Measurements from ENCODE around the gene RALGAPA2. TPM values are rescaled to one million over a fixed set of nuclear protein-coding genes. Genes with fewer than 3 reads are reported as not detected.

The RALGAPA2 gene
- total RNA-seq, 2 experiments from 2014 or later: 21.8 to 22.8 TPM

- Mint-ChIP-seq H3K27ac (no peak overlapping the region), H3K4me3 (no peak overlapping the region), H3K4me1 (ENCODE audit: low read depth) (no peaks in the 10 kb centered on the region), H3K36me3 (ENCODE audit: low read depth) (no peaks in the 10 kb centered on the region), H3K27me3 (ENCODE audit: low read depth) (no peaks in the 10 kb centered on the region), H3K9me3 (ENCODE audit: insufficient read depth) (no peaks in the 10 kb centered on the region)
- DNase-seq: no peak
- CTCF ChIA-PET: no interaction called here
- POLR2A ChIA-PET: no interaction called here
- ATAC-seq: no peak
Measured at GRCh38 chr20:20425823-20426654, 286.4 kb downstream of the RALGAPA2 start.

- Mint-ChIP-seq H3K27ac (no peak overlapping the region), H3K4me1 (ENCODE audit: low read depth) (no peaks in the 10 kb centered on the region), H3K4me3 (no peak overlapping the region), H3K27me3 (ENCODE audit: low read depth) (no peaks in the 10 kb centered on the region), H3K36me3 (ENCODE audit: low read depth) (no peaks in the 10 kb centered on the region), H3K9me3 (ENCODE audit: insufficient read depth) (no peaks in the 10 kb centered on the region)
- ATAC-seq (no peak), DNase-seq (no peak)
- ChIA-PET POLR2A (no interaction called here), CTCF (no interaction called here)
Measured at GRCh38 chr20:20423117-20423516, 289.3 kb downstream of the RALGAPA2 start.

- CTCF ChIA-PET: no interaction called here
- DNase-seq (no peak), ATAC-seq (no peak)
- Mint-ChIP-seq H3K27ac (no peak overlapping the region), H3K27me3 (ENCODE audit: low read depth) (no peaks in the 10 kb centered on the region), H3K36me3 (ENCODE audit: low read depth) (no peaks in the 10 kb centered on the region), H3K4me3 (no peak overlapping the region), H3K4me1 (ENCODE audit: low read depth) (no peaks in the 10 kb centered on the region), H3K9me3 (ENCODE audit: insufficient read depth) (no peaks in the 10 kb centered on the region)
- POLR2A ChIA-PET: no interaction called here
Measured at GRCh38 chr20:20417876-20418676, 294.4 kb downstream of the RALGAPA2 start.

GRCh38 chr20:20415321-20415720, 297.1 kb downstream of the RALGAPA2 start:
- Mint-ChIP-seq H3K9me3 (ENCODE audit: insufficient read depth) (no peaks in the 10 kb centered on the region), H3K27me3 (ENCODE audit: low read depth) (no peaks in the 10 kb centered on the region), H3K36me3 (ENCODE audit: low read depth) (no peaks in the 10 kb centered on the region), H3K4me3 (no peak overlapping the region), H3K4me1 (ENCODE audit: low read depth) (no peaks in the 10 kb centered on the region), H3K27ac (no peak overlapping the region)
- no peak for DNase-seq
- CTCF ChIA-PET: no interaction called here
- POLR2A ChIA-PET: no interaction called here
- no peak for ATAC-seq

GRCh38 chr20:20414640-20415220, 297.7 kb downstream of the RALGAPA2 start:
- Mint-ChIP-seq H3K27me3 (ENCODE audit: low read depth) (no peaks in the 10 kb centered on the region), H3K9me3 (ENCODE audit: insufficient read depth) (no peaks in the 10 kb centered on the region), H3K4me3 (no peak overlapping the region), H3K27ac (no peak overlapping the region), H3K4me1 (ENCODE audit: low read depth) (no peaks in the 10 kb centered on the region), H3K36me3 (ENCODE audit: low read depth) (no peaks in the 10 kb centered on the region)
- ATAC-seq: no peak
- POLR2A ChIA-PET: no interaction called here
- no peak for DNase-seq
- CTCF ChIA-PET: no interaction called here

- no peak for ATAC-seq
- DNase-seq: no peak
- H3K4me1 Mint-ChIP-seq (ENCODE audit: low read depth): no peaks in the 10 kb centered on the region
- CTCF ChIA-PET: no interaction called here
- no peak overlapping the region for H3K4me3 Mint-ChIP-seq
- H3K27ac Mint-ChIP-seq: no peak overlapping the region
- no peaks in the 10 kb centered on the region for H3K36me3 Mint-ChIP-seq (ENCODE audit: low read depth)
- no peaks in the 10 kb centered on the region for H3K9me3 Mint-ChIP-seq (ENCODE audit: insufficient read depth)
- POLR2A ChIA-PET: no interaction called here
- H3K27me3 Mint-ChIP-seq (ENCODE audit: low read depth): no peaks in the 10 kb centered on the region
Measured at GRCh38 chr20:20413810-20414281, 298.6 kb downstream of the RALGAPA2 start.

GRCh38 chr20:20412750-20413149, 299.7 kb downstream of the RALGAPA2 start:
- Mint-ChIP-seq H3K36me3 (ENCODE audit: low read depth) (no peaks in the 10 kb centered on the region), H3K4me1 (ENCODE audit: low read depth) (no peaks in the 10 kb centered on the region), H3K27me3 (ENCODE audit: low read depth) (no peaks in the 10 kb centered on the region), H3K9me3 (ENCODE audit: insufficient read depth) (no peaks in the 10 kb centered on the region), H3K27ac (no peak overlapping the region), H3K4me3 (no peak overlapping the region)
- ChIA-PET CTCF (no interaction called here), POLR2A (no interaction called here)
- DNase-seq (no peak), ATAC-seq (no peak)

GRCh38 chr20:20411836-20412235, 300.6 kb downstream of the RALGAPA2 start:
- H3K9me3 Mint-ChIP-seq (ENCODE audit: insufficient read depth): no peaks in the 10 kb centered on the region
- ChIA-PET CTCF (no interaction called here), POLR2A (no interaction called here)
- no peaks in the 10 kb centered on the region for H3K36me3 Mint-ChIP-seq (ENCODE audit: low read depth)
- no peak overlapping the region for H3K4me3 Mint-ChIP-seq
- no peaks in the 10 kb centered on the region for H3K27me3 Mint-ChIP-seq (ENCODE audit: low read depth)
- H3K4me1 Mint-ChIP-seq (ENCODE audit: low read depth): no peaks in the 10 kb centered on the region
- ATAC-seq (no peak), DNase-seq (no peak)
- H3K27ac Mint-ChIP-seq: no peak overlapping the region

GRCh38 chr20:20411402-20411801, 301.0 kb downstream of the RALGAPA2 start:
- no peaks in the 10 kb centered on the region for H3K9me3 Mint-ChIP-seq (ENCODE audit: insufficient read depth)
- H3K4me1 Mint-ChIP-seq (ENCODE audit: low read depth): no peaks in the 10 kb centered on the region
- ATAC-seq: no peak
- H3K4me3 Mint-ChIP-seq: no peak overlapping the region
- H3K27me3 Mint-ChIP-seq (ENCODE audit: low read depth): no peaks in the 10 kb centered on the region
- POLR2A ChIA-PET: no interaction called here
- DNase-seq: no peak
- H3K27ac Mint-ChIP-seq: no peak overlapping the region
- H3K36me3 Mint-ChIP-seq (ENCODE audit: low read depth): no peaks in the 10 kb centered on the region
- CTCF ChIA-PET: no interaction called here

- no peak for ATAC-seq
- CTCF ChIA-PET: no interaction called here
Measured at GRCh38 chr20:20410678-20411077, 301.8 kb downstream of the RALGAPA2 start.

GRCh38 chr20:20409331-20409730, 303.1 kb downstream of the RALGAPA2 start:
- Mint-ChIP-seq H3K27ac (no peak overlapping the region), H3K9me3 (ENCODE audit: insufficient read depth) (no peaks in the 10 kb centered on the region), H3K27me3 (ENCODE audit: low read depth) (no peaks in the 10 kb centered on the region), H3K4me1 (ENCODE audit: low read depth) (no peaks in the 10 kb centered on the region), H3K4me3 (no peak overlapping the region), H3K36me3 (ENCODE audit: low read depth) (no peaks in the 10 kb centered on the region)
- DNase-seq: no peak
- ATAC-seq: no peak
- POLR2A ChIA-PET: no interaction called here
- CTCF ChIA-PET: no interaction called here

More at GRCh38 chr20:20410678-20411077, 301.8 kb downstream of the RALGAPA2 start:
- Mint-ChIP-seq H3K27me3 (ENCODE audit: low read depth) (no peaks in the 10 kb centered on the region), H3K9me3 (ENCODE audit: insufficient read depth) (no peaks in the 10 kb centered on the region), H3K4me3 (no peak overlapping the region), H3K36me3 (ENCODE audit: low read depth) (no peaks in the 10 kb centered on the region), H3K4me1 (ENCODE audit: low read depth) (no peaks in the 10 kb centered on the region), H3K27ac (no peak overlapping the region)
- DNase-seq: no peak
- POLR2A ChIA-PET: no interaction called here
